B cell (primary cell): Measurements from ENCODE around the gene GFOD1. TPM values are rescaled to one million over a fixed set of nuclear protein-coding genes. Genes with fewer than 3 reads are reported as not detected.

Experiments used
- ATAC-seq: fragments of 200-7000 bp; cut with Tn5 transposase; one replicate; pipeline ENCODE4 v1.10.0; 2021; ENCODE audit warnings: low read depth, mild to moderate bottlenecking, moderate number of reproducible peaks, moderate library complexity
- CTCF ChIA-PET: fragments of 350-600 bp; sonication (Branson Sonifier 250); formaldehyde crosslinking; loops from one replicate; lab custom pipeline; 2021; ENCODE audit warnings: antibody characterized with exemption, inconsistent platforms; lab: Charles Lee
- POLR2A ChIA-PET: fragments of 350-600 bp; sonication (Branson Sonifier 250); formaldehyde crosslinking; loops from one replicate; lab custom pipeline; 2021; ENCODE audit warnings: antibody characterized with exemption; lab: Charles Lee
- DNase-seq: peaks from one replicate; pipeline ENCODE4 v3.0.0; 2013
- H2AFZ ChIP-seq: 2 replicates; pipeline ENCODE4 v1.6.1; 2012; ENCODE audit warnings: mild to moderate bottlenecking, low read depth, low read length; ENCODE audit not compliant: insufficient read depth, poor library complexity, severe bottlenecking
- H3K27ac ChIP-seq, 2 donors: 1 replicate in 1 of 2; 2 replicates in 1 of 2; pipeline ENCODE4 v1.5.1; 2012 to 2013; ENCODE audit warnings: low read length in 2 of 2, mild to moderate bottlenecking in 2 of 2, moderate library complexity in 1 of 2
- H3K27me3 ChIP-seq, 4 experiments: fragments of 200-600 bp in 1 of 4; sonication (generic) in 1 of 4; replicated peaks in 1 of 4; 1 replicate in 2 of 4; 2 replicates in 2 of 4; pipeline versions ENCODE4 v1.6.1 to v1.7.0; 2013 to 2016; ENCODE audit warnings: low read length in 3 of 4, mild to moderate bottlenecking in 2 of 4, mixed read lengths in 1 of 4, moderate library complexity in 1 of 4; ENCODE audit not compliant: insufficient read depth in 4 of 4, control insufficient read depth in 3 of 4; ENCODE audit errors: control extremely low read depth in 1 of 4
- H3K36me3 ChIP-seq, 2 experiments: replicated peaks in 1 of 2; 1 replicate in 1 of 2; 2 replicates in 1 of 2; pipeline versions ENCODE4 v1.6.1 to v1.7.1; 2013; ENCODE audit warnings: low read length in 1 of 2; ENCODE audit not compliant: insufficient read depth in 2 of 2, control insufficient read depth in 1 of 2; ENCODE audit errors: control extremely low read depth in 1 of 2, extremely low read depth in 1 of 2
- H3K4me1 ChIP-seq, 2 donors: fragments of 200-600 bp in 1 of 2; sonication (generic) in 1 of 2; 1 replicate in 1 of 2; 2 replicates in 1 of 2; pipeline versions ENCODE4 v1.5.1 to v1.6.1; 2013 to 2017; ENCODE audit warnings: low read length in 2 of 2; ENCODE audit not compliant: control insufficient read depth in 2 of 2, insufficient read depth in 2 of 2
- H3K4me2 ChIP-seq: replicated peaks from 2 replicates; pipeline ENCODE3; 2012; ENCODE audit warnings: mild to moderate bottlenecking, low read depth, low read length; ENCODE audit not compliant: poor library complexity, severe bottlenecking
- H3K4me3 ChIP-seq, 5 experiments: fragments of 200-600 bp in 1 of 5; sonication (generic) in 1 of 5; 1 replicate in 3 of 5; 2 replicates in 2 of 5; pipeline versions ENCODE4 v1.5.1 to v1.7.0; 2011 to 2016; ENCODE audit warnings: low read length in 4 of 5, mild to moderate bottlenecking in 4 of 5, low read depth in 2 of 5, control low read depth in 1 of 5, moderate library complexity in 1 of 5; ENCODE audit not compliant: insufficient read depth in 1 of 5; ENCODE audit errors: control extremely low read depth in 1 of 5, extremely low read depth in 1 of 5
- H3K79me2 ChIP-seq: fragments of 200-600 bp; sonication (generic); one replicate; pipeline ENCODE4 v1.6.0; 2016; ENCODE audit warnings: low read length; ENCODE audit not compliant: control insufficient read depth, insufficient read depth
- H3K9ac ChIP-seq: fragments of 200-600 bp; sonication (generic); 2 replicates; pipeline ENCODE4 v1.6.1; 2017; ENCODE audit warnings: mild to moderate bottlenecking, low read length, moderate library complexity
- H3K9me3 ChIP-seq, 3 donors: one replicate each; pipeline versions ENCODE4 v1.6.1 to v1.7.1; 2013; ENCODE audit warnings: low read length in 2 of 3; ENCODE audit not compliant: control insufficient read depth in 2 of 3, insufficient read depth in 1 of 3; ENCODE audit errors: control extremely low read depth in 1 of 3
- H4K20me1 ChIP-seq: 2 replicates; pipeline ENCODE4 v1.6.0; 2012; ENCODE audit warnings: mild to moderate bottlenecking, low read length; ENCODE audit not compliant: insufficient read depth, control insufficient read depth, poor library complexity, severe bottlenecking
- H3K27ac Mint-ChIP-seq: one replicate; pipeline ENCODE4 v1.8.0; 2021; ENCODE audit warnings: mixed read lengths
- H3K27me3 Mint-ChIP-seq: one replicate; pipeline ENCODE4 v1.8.0; 2021; ENCODE audit warnings: mixed read lengths
- H3K4me1 Mint-ChIP-seq: one replicate; pipeline ENCODE4 v1.8.0; 2021; ENCODE audit warnings: mixed read lengths
- H3K4me3 Mint-ChIP-seq: one replicate; pipeline ENCODE4 v1.8.0; 2021; ENCODE audit warnings: mixed read lengths
- H3K9me3 Mint-ChIP-seq: one replicate; pipeline ENCODE4 v1.8.0; 2022; ENCODE audit warnings: mixed read lengths; ENCODE audit not compliant: insufficient read depth
- EZH2 ChIP-seq: IDR thresholded peaks from 2 replicates; pipeline ENCODE4 v1.6.1; 2012; ENCODE audit warnings: borderline replicate concordance, low read depth, mild to moderate bottlenecking, moderate library complexity, low read length; ENCODE audit not compliant: insufficient read depth, poor library complexity, severe bottlenecking
- WGBS: methylation state at CpG from one replicate; pipeline ENCODE4 v1.1.5; 2013; ENCODE audit warnings: missing lambda C conversion rate; ENCODE audit not compliant: insufficient coverage; 5-methylcytosine and 5-hydroxymethylcytosine counted together
- intact Hi-C: fragments of 100-400 bp; cut with micrococcal nuclease; formaldehyde crosslinking; loops from one replicate; pipeline ENCODE4 v1.10.0; 2022
- polyA plus RNA-seq: library from polyadenylated mRNA; depleted of rRNA; stranded (reverse); fragments of >200 nt; gene quantifications from 2 replicates; pipeline ENCODE4 v1.2.3, GENCODE V29; 2012
- total RNA-seq, 2 donors: library from RNA; stranded (reverse); fragments of 120-200 nt in 1 of 2; gene quantifications; 1 replicate in 1 of 2; 2 replicates in 1 of 2; pipeline versions ENCODE4 v1.2.3 to v1.2.4, GENCODE V29; 2013 to 2022
- TF ChIP-seq, protein P1 (sequence below): fragments of 200-600 bp; IDR thresholded peaks from one replicate; pipeline ENCODE4 v1.8.0; 2022; ENCODE audit warnings: antibody characterized with exemption, mild to moderate bottlenecking

The GFOD1 gene
- total and polyA plus RNA-seq, 2 donors (not counting 1 experiment from before 2014, with no cell fraction given): 8.3 to 42.4 TPM

DNA sequence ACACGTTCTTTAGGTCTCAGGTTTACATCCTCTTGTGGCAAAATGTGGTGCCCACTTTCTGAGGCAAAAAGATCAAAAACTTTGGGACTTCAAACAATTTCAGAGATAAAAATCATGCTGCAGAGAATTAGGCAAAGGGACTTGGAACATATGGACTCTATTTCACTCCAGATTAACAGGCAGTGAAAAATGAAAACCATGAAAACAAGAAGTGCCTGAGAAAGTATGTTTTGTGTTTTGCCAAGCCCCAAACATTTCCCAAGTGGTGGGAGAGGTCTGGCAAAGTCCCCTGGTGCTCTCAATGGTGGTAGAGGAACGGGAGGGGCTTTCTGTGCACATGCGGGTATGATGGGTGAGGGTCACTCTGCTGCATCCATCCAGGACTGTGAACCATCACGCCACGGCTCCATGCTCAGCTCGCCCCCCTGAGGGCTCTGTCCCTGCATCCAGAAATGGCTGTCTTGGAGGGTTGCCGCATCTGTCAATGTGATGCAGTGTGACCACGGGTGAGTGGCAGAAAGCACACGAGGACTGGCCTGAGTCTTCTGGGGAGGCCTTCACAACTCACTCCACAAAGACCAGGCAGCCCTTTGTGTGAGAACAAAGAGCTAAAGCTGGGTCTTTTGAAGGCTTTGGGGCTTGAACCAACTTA is 115.9 kb downstream of the GFOD1 start:
- ChIA-PET CTCF (interaction anchor here (0.9 kb wide), 1 partner anchor 15 kb away, joined by 3 read pairs; no protein-coding TSS in a partner anchor), POLR2A (no interaction called here)
- no peak overlapping the region for H2AFZ ChIP-seq
- ATAC-seq (no peak), DNase-seq (no peak)
- no peak overlapping the region for H3K27ac ChIP-seq
- H3K4me3 ChIP-seq: no peak overlapping the region
- peaks cover 19% of the 10 kb centered on the region for H3K79me2 ChIP-seq
- no peak overlapping the region for H3K4me2 ChIP-seq
- Mint-ChIP-seq H3K27me3 (no peaks in the 10 kb centered on the region), H3K9me3 (no peaks in the 10 kb centered on the region), H3K27ac (no peak overlapping the region), H3K4me1 (peaks cover 45% of the 10 kb centered on the region), H3K4me3 (no peak overlapping the region)
- peaks cover 0 to 2% of the 10 kb centered on the region in 2 experiments for H3K36me3 ChIP-seq
- H3K9ac ChIP-seq: no peak overlapping the region
- H3K27me3 ChIP-seq: no peaks in the 10 kb centered on the region
- H3K9me3 ChIP-seq: no peaks in the 10 kb centered on the region
- H3K4me1 ChIP-seq: peaks cover 6 to 24% of the 10 kb centered on the region in 2 donors
- 99% methylated on average over 8 of the region's 9 CpGs for WGBS
- intact Hi-C loops: no loop called here
- no peak for TF ChIP-seq EZH2
- TF ChIP-seq, protein P1, sequence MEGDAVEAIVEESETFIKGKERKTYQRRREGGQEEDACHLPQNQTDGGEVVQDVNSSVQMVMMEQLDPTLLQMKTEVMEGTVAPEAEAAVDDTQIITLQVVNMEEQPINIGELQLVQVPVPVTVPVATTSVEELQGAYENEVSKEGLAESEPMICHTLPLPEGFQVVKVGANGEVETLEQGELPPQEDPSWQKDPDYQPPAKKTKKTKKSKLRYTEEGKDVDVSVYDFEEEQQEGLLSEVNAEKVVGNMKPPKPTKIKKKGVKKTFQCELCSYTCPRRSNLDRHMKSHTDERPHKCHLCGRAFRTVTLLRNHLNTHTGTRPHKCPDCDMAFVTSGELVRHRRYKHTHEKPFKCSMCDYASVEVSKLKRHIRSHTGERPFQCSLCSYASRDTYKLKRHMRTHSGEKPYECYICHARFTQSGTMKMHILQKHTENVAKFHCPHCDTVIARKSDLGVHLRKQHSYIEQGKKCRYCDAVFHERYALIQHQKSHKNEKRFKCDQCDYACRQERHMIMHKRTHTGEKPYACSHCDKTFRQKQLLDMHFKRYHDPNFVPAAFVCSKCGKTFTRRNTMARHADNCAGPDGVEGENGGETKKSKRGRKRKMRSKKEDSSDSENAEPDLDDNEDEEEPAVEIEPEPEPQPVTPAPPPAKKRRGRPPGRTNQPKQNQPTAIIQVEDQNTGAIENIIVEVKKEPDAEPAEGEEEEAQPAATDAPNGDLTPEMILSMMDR: no peak
- no peaks in the 10 kb centered on the region for H4K20me1 ChIP-seq

DNA sequence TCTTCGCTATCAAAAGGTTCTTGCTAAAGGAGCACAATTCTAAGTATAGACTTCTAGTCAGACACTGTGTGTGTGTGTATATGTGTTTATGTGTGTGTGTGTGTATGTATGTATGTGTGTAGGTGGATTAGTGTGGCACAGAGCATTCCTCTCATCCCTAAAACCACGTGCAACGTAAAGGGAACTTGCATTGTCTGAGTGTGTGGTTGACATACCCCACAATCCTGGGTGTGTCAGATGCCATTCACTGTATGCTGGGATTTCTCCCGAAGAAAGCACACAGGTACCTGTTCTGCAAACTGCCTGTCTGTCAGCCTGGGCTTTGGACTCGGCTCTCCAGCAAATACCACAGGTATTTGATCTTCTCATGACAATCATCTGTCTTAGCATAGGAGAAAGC is 116.8 kb downstream of the GFOD1 start:
- no peak overlapping the region for H3K27ac Mint-ChIP-seq
- no peak for DNase-seq
- POLR2A ChIA-PET: no interaction called here
- Histone ChIP-seq H4K20me1 (no peaks in the 10 kb centered on the region), H2AFZ (no peak overlapping the region), H3K27me3 (no peaks in the 10 kb centered on the region), H3K4me2 (no peak overlapping the region), H3K27ac (no peak overlapping the region), H3K4me3 (no peak overlapping the region), H3K4me1 (peaks cover 6 to 20% of the 10 kb centered on the region in 2 donors), H3K36me3 (peaks cover 0 to 2% of the 10 kb centered on the region in 2 experiments), H3K9ac (no peak overlapping the region), H3K9me3 (no peaks in the 10 kb centered on the region), H3K79me2 (peaks cover 13% of the 10 kb centered on the region)
- 93% methylated on average over 3 of the region's 5 CpGs for WGBS
- TF ChIP-seq, protein P1: no peak
- no peak for TF ChIP-seq EZH2
- intact Hi-C loops: no loop called here
- H3K4me1 Mint-ChIP-seq: peaks cover 36% of the 10 kb centered on the region
- no peaks in the 10 kb centered on the region for H3K27me3 Mint-ChIP-seq
- no peak for ATAC-seq
- H3K9me3 Mint-ChIP-seq: no peaks in the 10 kb centered on the region
- no peak overlapping the region for H3K4me3 Mint-ChIP-seq
- CTCF ChIA-PET: no interaction called here
